PC-9 (cell line): ENCODE measurements around the gene CTDSP1.

ENCODE experiments used
- EZH2 ChIP-seq: fragments of 200-600 bp; sonication (generic); IDR thresholded peaks from 2 replicates; pipeline ENCODE4 v1.8.0; 2017; ENCODE audit warnings: antibody characterized with exemption, low read depth
- TF ChIP-seq, protein P1 (sequence below): fragments of 200-600 bp; sonication (generic); conservative IDR thresholded peaks from 2 replicates; pipeline ENCODE4 v1.6.1; 2017; ENCODE audit warnings: mixed run types, antibody characterized with exemption, mild to moderate bottlenecking, moderate library complexity

DNA sequence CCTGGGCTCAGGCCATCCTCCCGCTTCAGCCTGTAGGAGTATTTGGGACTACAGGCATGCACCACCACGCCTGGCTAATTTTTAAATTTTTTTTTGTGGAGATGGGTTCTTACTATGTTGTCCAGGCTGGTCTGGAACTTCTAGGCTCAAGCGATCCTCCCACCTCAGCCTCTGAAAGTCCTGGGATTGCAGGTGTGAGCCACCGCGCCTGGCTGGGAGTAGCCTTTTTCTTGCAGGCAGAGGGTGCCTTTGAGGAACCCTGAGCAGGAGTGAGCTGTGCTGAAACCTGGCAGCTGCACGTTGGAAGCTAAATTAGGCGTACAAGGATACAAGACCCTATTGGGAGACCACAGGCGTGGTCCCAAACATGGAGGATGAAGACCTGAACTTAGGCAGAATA, 8.0 kb downstream of the CTDSP1 start:
- TF ChIP-seq, protein P1, sequence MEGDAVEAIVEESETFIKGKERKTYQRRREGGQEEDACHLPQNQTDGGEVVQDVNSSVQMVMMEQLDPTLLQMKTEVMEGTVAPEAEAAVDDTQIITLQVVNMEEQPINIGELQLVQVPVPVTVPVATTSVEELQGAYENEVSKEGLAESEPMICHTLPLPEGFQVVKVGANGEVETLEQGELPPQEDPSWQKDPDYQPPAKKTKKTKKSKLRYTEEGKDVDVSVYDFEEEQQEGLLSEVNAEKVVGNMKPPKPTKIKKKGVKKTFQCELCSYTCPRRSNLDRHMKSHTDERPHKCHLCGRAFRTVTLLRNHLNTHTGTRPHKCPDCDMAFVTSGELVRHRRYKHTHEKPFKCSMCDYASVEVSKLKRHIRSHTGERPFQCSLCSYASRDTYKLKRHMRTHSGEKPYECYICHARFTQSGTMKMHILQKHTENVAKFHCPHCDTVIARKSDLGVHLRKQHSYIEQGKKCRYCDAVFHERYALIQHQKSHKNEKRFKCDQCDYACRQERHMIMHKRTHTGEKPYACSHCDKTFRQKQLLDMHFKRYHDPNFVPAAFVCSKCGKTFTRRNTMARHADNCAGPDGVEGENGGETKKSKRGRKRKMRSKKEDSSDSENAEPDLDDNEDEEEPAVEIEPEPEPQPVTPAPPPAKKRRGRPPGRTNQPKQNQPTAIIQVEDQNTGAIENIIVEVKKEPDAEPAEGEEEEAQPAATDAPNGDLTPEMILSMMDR, result no peak
- TF ChIP-seq EZH2, result no peak
